Activated T-cell treated with anti-CD3 and anti-CD28 coated beads, Interleukin-2, amount 50 U/mL, for 48 hours (primary cell): ENCODE data around the gene CNNM2.
A peak's percentile ranks its signal among the peaks of the same experiment; 100 is the strongest.
"Not testable (repeated sequence)": the region's sequence is repeated elsewhere in the genome, so short reads cannot be mapped to it uniquely, and the experiment has no call there.

Experiments
- DNase-seq, 2 experiments: peaks; one replicate each; pipeline ENCODE4 v3.0.0-alpha.2; 2020

CNNM2 gene

DNA sequence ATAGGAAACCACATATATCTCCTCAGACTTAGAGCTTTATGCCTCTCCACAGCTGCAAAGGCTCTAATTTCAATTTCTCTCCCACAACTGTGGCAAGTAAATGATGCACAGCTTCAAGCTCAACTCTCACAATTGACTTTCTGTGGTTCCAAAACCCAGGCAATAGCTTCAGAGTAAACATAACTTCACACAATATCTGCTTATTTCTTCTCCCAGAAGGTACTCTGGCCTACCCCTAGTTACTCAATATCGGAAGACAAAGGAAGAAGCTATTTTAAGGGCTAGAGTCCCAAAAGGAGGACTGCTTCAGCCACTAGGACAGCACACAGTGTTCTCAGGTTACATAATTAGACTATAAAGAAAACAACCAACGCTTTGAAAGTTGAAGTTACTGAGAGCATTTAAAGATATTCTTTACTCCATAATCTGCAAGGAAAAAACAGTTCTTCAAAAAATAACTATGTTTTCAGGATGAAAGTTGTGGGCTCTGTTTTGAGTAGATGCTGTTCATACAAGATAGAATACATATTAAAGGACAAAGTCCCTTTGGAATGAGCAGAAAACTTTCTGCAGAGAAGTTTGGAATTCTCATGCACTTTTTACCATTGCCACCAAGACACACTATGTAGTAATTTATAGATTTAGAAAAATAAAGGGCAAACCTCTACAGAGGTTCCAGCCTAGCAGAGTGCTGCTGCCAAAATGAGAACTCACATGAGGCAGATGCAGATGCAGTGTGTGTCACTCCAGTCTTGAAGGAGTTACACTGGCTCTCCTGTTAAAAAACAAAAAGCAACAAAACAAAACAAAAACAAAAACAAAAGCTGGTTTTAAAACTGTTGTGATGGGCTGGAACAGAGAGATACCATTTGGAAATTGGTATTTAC, 193.2 kb downstream of the CNNM2 start:
- no peak for DNase-seq

DNA sequence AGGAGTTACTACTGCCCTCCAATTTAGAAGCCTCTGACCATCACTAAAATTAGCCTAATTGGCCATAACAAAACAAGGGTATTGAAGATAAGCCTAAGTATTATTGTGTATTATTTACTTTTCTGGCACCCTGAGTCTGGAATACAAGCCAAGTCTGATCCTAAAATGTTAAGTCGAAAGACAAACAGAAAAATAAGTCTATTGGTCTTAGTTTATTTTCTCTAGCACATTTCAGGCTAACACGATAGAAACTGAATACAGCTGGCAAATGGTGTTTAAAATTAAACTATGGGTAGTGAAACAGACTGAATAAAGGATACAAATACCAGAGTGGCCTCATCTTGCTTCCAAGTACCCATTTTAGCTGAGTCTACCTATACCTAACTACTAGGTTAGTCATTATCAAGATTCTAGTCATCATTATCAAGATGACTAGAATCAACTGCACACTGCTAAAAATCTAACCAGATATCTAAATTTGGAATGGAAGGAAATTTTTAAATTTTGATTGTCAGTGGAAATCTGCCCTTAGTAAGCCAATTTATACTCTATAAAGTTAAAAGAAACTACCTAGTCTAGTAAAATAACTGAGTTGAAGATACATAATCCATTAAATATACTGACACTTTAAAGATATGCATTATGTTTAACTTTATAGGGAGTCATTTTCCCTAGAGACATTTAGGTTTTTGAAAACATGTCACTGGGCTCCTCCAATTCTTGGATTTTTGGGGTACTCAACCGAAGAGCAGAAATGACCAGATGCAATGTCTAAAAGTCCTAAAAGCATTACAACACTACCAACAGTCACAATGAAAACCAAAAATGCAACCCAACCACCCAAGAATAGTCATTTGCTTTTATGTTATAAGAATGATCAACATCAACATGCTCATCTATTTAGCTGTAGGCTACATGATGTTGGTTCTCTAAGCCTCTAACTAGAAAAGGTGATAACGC, 194.1 kb downstream of the CNNM2 start:
- no peak for DNase-seq

DNA sequence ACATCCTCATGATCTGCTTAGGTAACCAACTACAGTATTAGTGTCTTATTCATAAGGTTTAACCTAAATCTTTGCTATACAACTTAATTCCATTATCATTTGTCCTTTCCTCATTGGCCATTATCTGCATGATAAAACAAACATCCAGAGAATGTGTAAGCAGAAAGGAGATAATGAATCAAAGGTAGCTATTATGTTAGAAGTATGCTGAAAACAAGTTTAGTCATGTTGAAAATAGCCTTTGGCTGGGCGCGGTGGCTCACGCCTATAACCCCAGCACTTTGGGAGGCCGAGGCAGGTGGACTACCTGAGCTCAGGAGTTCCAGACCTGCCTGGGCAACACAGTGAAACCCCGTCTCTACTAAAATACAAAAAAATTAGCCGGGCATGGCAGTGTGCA, 196.8 kb downstream of the CNNM2 start:
- DNase-seq = no peak

DNA sequence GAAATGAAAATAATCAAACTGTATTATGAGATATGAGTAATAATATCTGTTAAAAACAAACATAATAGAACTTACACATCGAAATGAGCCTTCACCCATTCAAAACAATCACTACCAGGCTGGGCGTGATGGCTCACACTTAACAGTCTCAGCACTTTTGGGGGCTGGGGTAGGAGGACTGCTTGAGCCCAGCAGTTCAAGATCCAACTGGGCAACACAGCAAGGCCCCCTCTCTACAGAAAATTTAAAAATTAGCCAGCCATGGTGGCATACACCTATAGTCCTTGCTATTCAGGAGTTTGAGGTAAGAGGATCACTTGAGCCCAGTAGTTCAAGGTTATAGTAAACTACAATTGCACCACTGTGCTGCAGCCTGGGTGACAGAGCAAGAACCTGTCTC, 199.2 kb downstream of the CNNM2 start:
- no peak for DNase-seq

DNA sequence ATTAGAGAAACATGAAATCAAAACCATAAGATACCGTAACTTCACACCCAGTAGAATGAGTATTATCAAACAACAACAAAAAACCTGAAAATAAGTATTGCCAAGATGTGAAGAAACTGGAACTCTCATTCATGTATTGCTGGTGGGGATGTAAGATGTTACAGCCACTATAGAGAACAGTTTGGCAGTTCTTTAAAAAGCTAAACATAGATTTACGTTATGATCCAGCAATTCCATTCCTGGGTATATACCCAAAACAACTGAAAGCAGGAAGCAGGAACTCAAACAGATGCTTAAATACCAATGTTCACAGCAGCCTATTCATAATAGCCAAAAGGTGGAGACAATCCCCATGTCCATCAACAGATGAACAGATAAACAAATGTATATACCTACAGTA, 202.5 kb downstream of the CNNM2 start:
- no peak for DNase-seq

DNA sequence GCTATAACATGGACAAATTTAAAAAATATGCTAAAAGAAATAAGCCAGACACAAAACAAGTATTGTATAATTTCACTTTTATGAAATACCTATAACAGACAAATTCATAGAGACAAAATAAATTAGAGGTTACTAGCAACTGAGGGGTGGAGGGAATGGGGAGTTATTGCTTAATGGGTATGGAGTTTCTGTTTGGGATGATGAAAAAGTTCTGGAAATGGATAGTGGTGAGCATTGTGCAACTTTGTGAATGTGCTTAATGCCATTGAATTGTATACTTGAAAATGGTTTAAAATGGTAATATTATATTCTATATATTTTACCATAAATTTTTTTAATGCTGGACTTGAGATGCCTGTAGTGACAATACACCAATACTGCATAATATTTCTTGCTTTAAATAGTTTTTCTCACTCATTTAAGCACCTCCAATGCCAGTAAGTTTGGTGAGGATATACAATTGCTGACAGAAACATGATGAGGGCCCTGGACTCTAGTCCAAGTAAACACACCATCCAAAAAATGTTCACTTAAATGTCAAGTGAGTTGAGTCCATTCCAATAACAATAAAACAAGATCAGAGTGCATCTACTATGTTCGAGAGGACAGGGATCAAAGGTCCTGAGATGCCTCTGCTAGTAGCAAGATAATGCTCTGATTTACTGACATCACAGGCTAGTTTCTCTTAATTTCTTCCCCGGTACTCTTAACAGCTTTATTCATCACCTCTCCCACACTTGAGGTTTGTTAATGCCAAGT, 203.1 kb downstream of the CNNM2 start:
- DNase-seq = no peak

DNA sequence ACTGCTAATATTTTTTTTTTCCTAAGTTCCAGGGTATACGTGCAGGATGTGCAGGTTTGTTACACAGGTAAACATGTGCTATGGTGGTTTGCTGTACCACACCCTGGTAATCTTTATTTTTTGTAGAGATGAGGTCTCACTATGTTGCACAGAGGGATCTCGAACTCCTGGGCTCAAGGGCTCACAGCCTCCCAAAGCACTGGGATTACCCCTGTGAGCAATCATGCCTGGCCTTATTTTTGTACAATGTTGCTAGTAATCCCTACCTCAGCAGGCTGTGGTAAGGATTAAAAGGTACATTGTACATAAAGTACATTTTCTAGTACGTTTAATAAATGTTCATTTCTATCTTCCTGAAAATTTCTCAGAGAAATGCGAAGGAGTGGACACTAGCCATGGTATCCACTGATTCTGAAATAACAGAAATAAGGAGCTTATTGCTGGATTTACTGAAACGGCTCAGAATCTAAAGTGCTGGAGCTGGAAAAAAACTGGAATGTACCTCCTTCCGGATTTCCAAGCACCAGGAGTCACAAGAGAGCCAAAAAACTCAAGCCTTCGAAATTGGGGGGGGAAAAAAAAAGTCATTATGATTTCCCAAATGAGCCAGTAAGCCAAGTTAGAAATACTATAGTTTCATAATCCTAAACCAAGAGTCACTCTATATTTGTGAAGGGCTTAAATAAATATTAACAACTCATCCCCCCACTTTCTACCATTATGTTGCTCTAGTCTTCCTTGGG, 205.4 kb downstream of the CNNM2 start:
- DNase-seq = no peak

DNA sequence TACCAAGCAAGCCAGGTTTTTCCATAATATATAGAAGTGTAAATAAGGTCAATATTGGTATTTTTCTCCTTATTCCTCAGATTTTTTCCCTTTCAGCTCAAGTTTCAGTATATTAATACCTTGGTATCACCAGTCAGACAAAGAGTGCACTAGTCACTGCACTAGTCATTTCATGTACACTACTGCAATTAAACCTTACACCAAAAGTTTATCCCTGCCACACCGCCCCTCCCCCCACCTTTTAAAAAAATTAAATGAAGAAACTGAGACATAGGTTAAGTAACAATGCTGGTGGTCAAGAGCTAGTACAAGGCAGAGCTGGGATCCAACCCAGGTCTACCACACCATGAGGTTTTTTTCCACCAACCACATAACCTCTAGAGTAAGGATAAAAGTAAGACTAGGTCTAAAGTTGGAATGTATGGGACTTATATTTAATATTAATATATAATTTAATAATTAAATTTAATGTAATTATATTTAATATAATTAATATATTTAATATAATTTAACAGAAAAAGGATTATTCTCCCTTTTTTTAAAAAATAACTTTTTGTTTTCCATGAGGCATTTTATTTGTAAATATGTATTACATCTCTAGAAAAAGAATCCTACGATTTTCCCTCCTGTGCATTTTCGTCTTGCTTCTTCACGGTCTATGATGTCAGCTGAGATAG, 206.5 kb downstream of the CNNM2 start:
- DNase-seq = peak in 1 of 2 experiments; percentile 40

DNA sequence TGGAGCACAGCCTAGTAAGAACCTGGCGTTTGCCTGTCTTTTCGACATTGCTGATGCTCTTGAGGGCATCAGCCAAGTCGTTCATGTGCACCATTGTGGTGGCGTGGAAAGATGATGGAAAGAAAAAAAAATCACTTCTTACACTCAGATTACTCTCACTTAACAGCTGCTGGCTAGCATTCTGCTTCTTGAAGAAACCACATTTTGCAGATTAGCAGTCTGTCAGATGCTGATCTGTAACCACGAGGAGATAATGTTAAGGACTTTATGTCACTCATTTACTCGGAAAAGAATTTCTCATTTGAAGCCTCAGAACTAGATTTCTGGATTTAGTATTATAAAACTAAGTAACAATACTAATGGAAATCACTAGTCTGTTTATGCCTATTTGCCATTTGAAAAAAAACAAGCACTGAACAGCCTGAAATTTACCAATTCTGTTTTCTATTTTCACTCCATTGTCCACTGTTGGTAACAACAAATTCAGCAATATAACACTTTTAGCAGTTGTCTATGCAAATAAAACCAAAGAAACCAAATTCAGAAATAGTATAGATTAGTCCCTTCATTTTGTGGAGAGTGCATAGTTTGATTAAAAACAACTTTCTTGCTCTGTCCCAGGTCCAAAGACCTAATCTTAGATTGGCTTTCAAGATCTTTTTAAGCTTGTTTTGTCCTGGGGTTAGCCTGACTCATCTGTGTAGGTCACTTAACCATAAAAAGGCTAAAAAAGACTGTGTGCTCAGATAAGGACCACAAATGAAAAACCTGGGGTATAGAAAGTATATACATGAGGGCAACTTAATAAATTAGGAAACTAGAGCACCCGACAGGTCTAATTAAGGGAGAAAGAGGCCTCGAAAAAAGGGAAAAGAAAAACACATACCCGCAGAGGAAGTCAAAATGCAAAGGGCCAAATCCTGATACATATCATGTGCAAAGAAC, 207.5 kb downstream of the CNNM2 start:
- DNase-seq = no peak

DNA sequence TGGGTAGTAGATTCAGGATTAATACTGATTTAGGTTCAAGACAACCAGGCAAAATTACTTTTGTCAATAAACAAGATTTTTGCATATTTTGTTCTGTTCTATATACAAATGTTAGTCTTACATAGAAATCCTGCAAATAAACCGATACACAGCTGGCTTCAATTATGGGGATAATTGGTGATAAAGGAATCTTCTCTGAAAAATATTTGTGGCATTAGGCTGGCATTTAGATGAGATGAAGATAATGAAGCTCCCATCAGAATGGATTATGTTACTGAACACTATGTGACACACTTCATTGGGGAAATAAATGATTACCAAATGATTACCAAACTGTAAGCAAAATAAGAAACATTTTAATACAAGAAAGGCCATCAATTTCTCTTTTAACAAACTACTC, 209.1 kb downstream of the CNNM2 start:
- no peak for DNase-seq

DNA sequence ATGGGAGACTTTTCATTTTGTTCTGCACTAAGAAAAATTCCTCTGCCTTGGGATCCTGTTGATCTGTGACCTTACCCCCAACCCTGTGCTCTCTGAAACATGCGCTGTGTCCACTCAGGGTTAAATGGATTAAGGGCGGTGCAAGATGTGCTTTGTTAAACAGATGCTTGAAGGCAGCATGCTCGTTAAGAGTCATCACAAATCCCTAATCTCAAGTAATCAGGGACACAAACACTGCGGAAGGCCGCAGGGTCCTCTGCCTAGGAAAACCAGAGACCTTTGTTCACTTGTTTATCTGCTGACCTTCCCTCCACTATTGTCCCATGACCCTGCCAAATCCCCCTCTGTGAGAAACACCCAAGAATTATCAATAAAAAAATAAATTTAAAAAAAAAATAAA, 212.1 kb downstream of the CNNM2 start:
- not testable (repeated sequence) for DNase-seq

DNA sequence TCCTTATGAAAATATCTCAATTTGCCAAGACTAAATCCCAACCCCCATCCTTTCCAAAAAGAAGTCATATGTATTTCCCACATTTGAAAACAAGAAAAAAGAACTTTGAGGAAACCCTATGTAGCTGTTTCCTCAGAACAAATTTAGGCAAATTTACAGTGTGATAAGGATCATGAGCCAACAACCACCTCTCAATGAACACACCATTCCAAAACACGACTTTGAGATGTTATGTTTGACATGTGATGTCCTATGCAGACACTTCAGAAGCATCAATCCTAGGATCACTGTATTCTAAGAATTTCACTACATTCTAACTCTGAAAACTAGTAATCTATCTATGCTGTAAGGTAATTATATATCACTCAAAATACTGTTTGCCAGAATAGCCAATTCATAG, 212.8 kb downstream of the CNNM2 start:
- no peak for DNase-seq

DNA sequence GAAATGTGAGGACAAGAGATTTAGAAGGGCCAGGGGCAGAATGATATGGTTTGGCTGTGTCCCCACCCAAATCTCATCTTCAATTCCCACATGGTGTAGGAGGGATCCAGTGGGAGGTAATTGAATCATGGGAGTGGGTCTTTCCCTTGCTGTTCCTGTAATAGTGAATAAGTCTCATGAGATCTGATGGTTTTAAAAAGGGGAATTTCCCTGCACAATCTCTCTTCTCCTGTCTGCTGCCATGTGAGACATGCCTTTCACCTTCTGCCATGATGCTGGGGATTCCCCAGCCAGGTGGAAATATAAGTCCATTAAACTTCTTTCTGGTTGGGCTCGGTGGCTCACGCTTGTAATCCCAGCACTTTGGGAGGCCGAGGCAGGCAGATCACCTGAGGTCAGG, 217.1 kb downstream of the CNNM2 start:
- DNase-seq = not testable (repeated sequence)

DNA sequence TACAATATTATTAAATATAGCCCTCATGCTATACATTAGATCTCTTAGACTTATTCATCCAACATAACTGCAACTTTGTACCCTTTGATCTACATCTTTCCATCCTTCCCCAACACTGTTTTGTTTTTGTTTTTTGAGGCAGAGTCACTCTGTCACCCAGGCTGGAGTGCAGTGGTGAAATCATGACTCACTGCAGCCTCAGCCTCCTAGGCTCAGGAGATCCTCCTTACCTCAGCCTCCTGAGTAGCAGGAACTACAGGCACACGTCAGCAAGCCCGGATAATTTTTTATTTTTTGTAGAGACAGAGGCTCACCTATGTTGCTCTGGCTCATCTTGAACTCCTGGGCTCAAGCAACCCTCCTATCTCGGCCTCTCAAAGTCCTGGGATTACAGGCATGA, 221.7 kb downstream of the CNNM2 start:
- DNase-seq = no peak
